ENCODE data around the gene TAGLN3.

GRCh38 chr3:112027826-112028225 is 29.1 kb downstream of the TAGLN3 start:
- TF ChIP-seq CTCF (IDR thresholded peaks at IDR 0.05) (no peak), POLR2A (IDR thresholded peaks at IDR 0.05) (no peak), EP300 (IDR thresholded peaks at IDR 0.05) (no peak)

Data from ovary (tissue), 3 donors.